WI38 (cell line): ENCODE measurements around the gene TTLL10.

Source experiments
- H3K4me3 ChIP-seq: 2 replicates; pipeline ENCODE4 v1.5.1; 2011; ENCODE audit warnings: low read depth, mild to moderate bottlenecking, control low read depth, low read length
- TF ChIP-seq, protein P1 (sequence below): IDR thresholded peaks from 2 replicates; pipeline ENCODE4 v1.5.1; 2012; ENCODE audit warnings: low read depth, mild to moderate bottlenecking, control low read depth, low read length

TTLL10 gene

DNA sequence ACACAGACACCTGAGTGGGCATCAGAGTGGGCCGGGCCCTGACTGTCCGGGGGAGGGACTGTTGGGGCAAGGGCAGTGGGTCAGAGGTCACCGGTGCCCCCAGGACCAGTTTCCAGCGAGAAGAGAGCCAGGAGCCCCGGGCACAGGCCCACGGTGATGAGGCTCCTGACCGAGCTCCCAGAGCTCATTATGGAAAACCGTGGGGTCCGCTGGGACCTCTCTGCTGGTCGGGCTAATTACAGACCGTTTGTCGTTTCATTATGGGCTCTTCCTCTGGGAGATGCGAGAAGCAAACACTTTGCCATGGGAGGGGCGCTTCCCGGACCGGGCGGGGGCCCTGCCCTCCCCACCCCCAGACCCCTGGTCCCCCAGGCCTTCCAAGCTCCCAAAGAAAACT, 12.0 kb upstream of the TTLL10 start:
- TF ChIP-seq, protein P1, sequence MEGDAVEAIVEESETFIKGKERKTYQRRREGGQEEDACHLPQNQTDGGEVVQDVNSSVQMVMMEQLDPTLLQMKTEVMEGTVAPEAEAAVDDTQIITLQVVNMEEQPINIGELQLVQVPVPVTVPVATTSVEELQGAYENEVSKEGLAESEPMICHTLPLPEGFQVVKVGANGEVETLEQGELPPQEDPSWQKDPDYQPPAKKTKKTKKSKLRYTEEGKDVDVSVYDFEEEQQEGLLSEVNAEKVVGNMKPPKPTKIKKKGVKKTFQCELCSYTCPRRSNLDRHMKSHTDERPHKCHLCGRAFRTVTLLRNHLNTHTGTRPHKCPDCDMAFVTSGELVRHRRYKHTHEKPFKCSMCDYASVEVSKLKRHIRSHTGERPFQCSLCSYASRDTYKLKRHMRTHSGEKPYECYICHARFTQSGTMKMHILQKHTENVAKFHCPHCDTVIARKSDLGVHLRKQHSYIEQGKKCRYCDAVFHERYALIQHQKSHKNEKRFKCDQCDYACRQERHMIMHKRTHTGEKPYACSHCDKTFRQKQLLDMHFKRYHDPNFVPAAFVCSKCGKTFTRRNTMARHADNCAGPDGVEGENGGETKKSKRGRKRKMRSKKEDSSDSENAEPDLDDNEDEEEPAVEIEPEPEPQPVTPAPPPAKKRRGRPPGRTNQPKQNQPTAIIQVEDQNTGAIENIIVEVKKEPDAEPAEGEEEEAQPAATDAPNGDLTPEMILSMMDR = no peak
- H3K4me3 ChIP-seq = no peak overlapping the region

GRCh38 chr1:1162597-1163537, 10.8 kb upstream of the TTLL10 start:
- H3K4me3 ChIP-seq = no peak overlapping the region
- TF ChIP-seq, protein P1 = no peak

DNA sequence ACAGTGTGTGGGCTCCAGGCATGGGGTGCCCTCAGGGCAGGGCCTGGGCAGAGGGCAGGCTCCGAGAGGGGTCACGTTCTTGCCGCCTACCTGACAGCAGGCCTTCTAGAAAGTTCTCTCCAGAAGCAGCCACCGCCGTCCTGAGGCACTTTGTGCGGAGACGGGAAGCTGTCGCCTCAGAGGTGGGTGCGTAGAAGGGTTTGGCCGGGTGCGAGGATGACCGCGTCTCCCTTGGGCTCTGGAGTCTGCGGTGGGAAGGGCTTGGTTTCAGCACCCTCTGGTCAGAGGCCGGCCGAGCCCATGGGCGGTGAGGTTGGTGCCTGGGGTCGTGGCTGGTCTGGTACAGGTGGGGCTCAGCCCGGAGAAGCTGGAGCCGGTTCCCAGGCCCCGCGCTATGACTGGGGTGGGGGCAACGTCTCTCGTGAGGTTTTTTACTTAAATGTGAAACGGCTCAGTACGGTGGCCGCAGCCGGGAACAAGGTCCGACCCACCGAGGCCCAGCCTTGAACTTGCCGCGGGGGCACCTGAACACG, 10.1 kb upstream of the TTLL10 start:
- TF ChIP-seq, protein P1 = no peak
- no peak overlapping the region for H3K4me3 ChIP-seq

DNA sequence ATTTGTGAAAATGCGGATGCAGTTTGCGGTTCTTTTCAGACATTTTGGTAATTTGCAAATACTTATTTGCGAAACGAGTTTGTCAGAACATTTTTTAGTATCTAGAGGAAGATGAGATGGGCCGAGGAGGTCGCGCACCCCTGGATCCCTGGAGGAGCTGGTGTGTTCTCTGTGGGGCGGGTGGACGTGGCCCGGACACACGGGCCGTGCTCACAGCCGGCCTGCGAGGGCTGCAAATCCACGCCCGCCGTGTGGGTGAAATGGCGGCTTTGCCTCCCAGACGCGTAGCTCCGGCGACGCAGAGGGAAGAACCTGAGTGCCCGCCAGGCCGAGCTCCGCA, 9.3 kb upstream of the TTLL10 start:
- H3K4me3 ChIP-seq = no peak overlapping the region

GRCh38 chr1:1164701-1165451, 8.8 kb upstream of the TTLL10 start:
- TF ChIP-seq, protein P1 = no peak
- no peak overlapping the region for H3K4me3 ChIP-seq

More for the DNA sequence above, 9.3 kb upstream of the TTLL10 start:
- TF ChIP-seq, protein P1 = no peak

DNA sequence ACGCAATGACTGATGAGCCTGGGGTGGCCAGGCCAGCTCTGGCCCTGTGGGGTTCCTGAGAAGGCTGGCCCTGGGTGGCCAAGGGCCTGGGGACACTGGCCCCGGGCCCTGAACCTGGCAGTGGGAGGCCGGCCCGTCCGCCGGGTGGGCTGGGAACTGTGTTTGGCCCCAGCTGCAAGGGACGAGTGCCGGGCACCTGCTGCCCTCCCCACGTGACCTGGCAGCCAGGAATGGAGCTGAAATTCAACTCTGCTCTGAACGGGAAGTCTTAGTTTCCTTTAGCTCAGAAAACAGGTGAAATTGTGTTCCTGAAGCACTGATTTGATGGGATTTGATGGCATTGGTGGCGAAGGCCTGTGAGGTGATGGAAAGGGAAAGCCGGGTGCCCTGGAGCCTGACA, 8.2 kb upstream of the TTLL10 start:
- TF ChIP-seq, protein P1 = no peak
- no peak overlapping the region for H3K4me3 ChIP-seq

DNA sequence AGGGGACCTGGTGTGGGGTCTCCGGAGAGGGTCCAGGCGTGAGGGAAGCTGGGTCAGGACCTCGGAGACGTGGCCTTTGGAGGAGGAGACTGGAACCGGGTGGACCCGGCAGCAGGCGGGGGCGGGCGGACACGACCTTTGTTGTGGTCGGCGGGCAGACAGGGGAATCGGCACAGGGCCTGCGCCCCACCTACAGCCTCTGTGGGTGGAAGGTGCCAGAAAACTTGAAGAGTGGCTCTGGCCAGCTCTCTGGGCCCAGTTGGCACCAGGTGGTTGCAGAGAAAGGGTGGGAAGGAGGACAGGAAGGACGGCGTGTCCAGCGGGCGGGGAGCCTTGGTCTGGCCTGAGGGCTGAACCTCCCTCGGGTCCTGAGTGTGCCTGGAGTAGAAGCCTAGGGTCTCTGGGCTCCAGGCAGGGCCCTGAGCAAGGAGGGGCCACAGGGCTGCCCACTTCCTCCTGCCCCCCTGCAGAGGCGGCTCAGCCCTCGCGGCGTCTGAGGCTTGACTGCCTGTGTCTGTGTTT, 7.7 kb upstream of the TTLL10 start:
- TF ChIP-seq, protein P1 = no peak
- no peak overlapping the region for H3K4me3 ChIP-seq
